Posterior vena cava (tissue), 2 donors: ENCODE results near the gene KHDC1L. TPM values are rescaled to one million over a fixed set of nuclear protein-coding genes. Genes with fewer than 3 reads are reported as not detected.
"Not testable (repeated sequence)": the region's sequence is repeated elsewhere in the genome, so short reads cannot be mapped to it uniquely, and the experiment has no call there.

Experiments
- DNase-seq: peaks from one replicate; pipeline ENCODE4 v3.0.0-alpha.2; 2020; ENCODE audit warnings: low spot score
- intact Hi-C, 2 donors: fragments of 100-400 bp; cut with DNase I; formaldehyde crosslinking; loops; one replicate each; pipeline versions ENCODE4 v1.14.1 to v1.14.2; 2022 to 2023
- long read RNA-seq, 2 donors: library from polyadenylated mRNA; unstranded; transcript quantifications; one replicate each; pipeline ENCODE4 v2.0.0, GENCODE V29; 2020 to 2021
- total RNA-seq, 2 donors: library from RNA; stranded (reverse); fragmentation: NEBNext Ultra II Directional; extraction: Animal tissue kit (Norgen Biotek cat#: 25700); gene quantifications; one replicate each; pipeline ENCODE4 v1.2.1, GENCODE V29; 2021
- donor health status: DM: yes; HTN: yes; CAD: no.
- donor health status: DM: yes; HTN: yes; CAD: no.

Gene KHDC1L, protein sequence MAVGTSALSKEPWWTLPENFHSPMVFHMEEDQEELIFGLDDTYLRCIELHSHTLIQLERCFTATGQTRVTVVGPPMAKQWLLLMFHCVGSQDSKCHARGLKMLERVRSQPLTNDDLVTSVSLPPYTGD
- total RNA-seq = not detected
- long read RNA-seq, donor 1 = 0 reads
- long read RNA-seq, donor 2 = 0 reads

- intact Hi-C loops = no loop called here
- no peak for DNase-seq
These were observed at the start of gene KHDC1L for GRCh38 chr6:73225396-73225795. Gene KHDC1L (minus strand): TSS chr6:73225496. CDS start chr6:73225408, 88 bp downstream.

DNA sequence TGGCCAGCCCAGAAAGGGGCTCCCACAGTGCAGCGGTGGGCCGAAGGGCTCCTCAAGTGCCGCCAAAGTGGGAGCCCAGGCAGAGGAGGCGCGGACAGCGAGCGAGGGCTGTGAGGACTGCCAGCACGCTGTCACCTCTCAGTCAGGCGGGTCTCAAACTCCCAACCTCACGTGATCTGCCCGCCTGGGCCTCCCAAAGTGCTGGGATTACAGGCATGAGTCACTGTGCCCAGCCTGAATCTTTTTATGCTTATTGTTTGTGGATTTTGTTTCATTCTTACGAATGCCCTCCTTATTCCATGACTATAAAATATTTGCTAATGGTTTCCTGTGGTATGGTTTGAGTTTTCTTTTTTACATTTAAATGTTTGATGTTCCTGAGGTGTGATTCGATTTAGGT is 44.0 kb upstream of the KHDC1L start:
- intact Hi-C loops = not testable (repeated sequence)

DNA sequence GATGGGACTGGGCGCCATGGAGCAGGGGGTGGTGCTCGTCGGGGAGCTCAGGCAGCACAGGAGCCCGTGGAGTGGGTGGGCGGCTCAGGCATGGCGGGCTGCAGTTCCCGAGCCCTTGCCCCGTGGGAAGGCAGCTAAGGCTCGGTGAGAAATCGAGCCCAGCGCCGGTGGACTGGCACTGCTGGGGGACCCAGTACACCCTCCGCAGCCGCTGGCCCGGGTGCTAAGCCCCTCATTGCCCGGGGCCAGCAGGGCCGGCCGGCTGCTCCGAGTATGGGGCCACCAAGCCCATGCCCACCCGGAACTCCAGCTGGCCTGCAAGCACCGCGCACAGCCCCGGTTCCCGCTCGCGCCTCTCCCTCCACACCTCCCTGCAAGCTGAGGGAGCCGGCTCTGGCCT is 43.6 kb upstream of the KHDC1L start:
- intact Hi-C loops, DNase-seq: not testable (repeated sequence)

More for the DNA sequence above, 44.0 kb upstream of the KHDC1L start:
- DNase-seq = not testable (repeated sequence)

DNA sequence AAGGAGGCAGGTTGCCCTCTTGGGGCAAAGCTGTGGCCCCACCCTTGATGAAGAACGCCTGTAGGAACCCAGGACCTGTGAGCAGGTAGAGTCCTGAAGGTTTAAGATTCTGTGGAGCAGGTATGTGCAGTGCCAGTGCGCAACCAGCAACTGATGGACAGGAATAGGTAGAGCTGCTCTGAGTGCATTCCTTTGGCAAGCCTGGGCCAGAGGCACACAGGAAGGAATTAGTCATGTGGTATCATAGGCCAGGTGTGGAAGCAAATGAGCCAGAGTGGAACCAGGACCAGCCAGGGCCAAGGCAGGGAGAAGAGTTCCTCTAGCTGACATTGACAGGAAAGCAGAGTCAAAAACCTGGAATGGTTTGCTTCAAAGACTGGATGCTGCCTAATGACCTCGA is 39.1 kb upstream of the KHDC1L start:
- intact Hi-C loops = no loop called here
- DNase-seq = no peak

- intact Hi-C loops = no loop called here
- no peak for DNase-seq
These were observed 38.2 kb upstream of the KHDC1L start for GRCh38 chr6:73263570-73263909.

GRCh38 chr6:73262671-73263569 is 37.6 kb upstream of the KHDC1L start, which contains the start of gene KHDC1:
Gene KHDC1 (minus strand): TSS chr6:73263196. CDS start chr6:73242517, 20,679 bp downstream.
- peak; percentile 84 for DNase-seq
- intact Hi-C loops = no loop called here

DNA sequence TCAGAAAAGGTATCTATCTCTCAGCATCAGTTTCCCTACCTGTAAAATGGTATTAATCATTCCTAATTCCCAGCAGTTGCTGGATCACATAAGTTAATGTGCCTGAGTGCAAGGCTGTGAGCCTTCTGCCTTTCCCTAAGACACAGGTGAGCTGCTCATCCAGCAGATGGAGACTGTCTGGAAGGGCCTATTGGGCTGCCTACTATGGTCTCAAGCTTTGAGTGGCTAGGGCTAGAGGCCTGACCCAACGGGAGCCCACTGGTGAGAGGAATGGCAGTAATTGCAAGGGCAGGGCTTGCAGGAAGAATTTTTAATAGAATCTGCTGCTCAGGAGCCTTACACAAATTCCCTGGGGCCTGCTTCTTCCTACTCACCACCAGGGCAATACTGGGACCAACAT is 33.4 kb upstream of the KHDC1L start:
- intact Hi-C loops = no loop called here
- DNase-seq = no peak

DNA sequence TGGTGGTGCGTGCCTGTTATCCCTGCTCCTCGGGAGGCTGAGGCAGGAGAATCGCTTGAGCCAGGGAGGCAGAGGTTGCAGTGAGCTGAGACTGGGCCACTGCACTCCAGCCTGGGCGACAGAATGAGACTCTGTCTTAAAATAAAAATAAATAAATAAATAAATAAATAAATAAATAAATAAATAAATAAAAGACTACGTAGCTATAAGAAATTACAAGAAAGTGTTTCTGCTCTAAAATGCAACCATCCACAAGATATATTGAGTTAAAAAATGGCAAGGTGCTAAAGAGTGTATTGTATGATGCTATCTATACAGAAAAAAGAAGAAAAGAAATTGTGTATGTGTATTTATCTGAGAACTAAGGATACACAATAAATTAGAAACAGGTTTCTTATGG is 29.0 kb upstream of the KHDC1L start:
- intact Hi-C loops, DNase-seq: not testable (repeated sequence)

DNA sequence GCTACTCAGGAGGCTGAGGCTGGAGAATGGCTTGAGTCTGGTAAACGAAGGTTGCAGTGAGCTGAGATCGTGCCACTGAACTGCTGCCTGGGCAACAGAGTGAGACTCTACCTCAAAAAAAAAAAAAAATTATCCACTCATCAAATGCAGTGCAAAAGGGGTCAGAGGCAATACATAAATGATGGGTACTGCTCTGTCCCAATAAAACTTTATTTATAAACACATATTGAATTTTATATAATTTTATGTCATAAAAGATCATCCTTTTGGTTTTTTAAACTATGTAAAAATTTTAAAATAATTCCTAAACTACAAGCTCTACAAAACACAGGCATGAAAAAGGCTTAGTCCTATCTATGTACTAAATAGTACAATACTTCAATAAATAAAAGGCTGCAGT is 27.4 kb upstream of the KHDC1L start:
- no peak for DNase-seq
- intact Hi-C loops = no loop called here

DNA sequence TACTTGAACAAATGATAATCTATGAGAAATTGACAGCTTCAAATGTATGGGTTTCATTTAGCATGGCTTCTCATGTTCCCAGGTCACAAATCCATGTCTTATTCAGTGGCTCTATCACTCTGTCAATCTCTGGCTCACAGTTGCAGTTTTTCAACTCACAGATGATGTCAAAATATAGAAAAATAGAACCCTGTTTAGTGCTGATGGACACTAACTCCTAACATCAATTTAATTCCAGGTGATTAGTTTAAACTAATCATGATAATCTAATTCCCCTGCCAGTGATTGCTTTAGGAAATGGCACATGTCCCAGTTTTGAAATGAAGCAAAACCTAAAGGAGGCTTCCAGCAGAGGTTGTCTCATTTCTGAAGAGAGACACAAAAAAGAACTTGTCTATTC is 24.7 kb upstream of the KHDC1L start:
- intact Hi-C loops = no loop called here
- DNase-seq = no peak

DNA sequence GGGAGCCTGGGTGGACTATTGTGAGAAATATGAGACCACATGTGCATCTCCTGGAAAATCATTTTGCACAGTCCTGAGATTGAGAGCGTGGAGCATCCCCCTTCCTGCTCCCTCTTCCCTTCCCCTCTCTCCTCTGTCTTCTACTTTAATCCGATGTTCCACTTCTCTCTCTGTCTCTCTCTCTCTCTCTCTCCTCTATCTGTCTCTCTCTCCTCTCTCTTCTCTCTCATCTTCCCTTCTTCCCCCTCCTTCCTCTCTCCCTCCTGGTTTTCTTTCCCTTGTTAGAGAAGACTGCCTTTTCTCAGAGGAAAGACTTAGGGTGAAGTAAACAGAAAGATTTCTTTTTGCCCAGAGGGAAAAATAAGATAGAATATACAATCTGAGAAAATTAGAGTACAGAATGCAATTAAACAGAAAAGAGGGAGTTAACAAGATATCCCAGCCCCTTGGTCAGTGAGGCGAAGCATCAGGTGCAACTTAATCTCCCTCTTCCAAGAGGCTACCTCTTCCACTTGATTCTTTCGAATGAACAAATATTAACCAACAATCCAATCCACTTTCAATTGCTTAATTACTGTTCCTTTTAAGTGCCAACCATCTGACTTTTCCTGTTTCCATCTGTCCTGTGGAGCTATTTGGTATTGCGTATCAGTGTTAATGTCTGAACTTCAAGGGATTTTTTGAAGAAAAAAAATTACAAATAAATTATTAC is 23.1 kb upstream of the KHDC1L start:
- DNase-seq = no peak
- intact Hi-C loops = no loop called here

- intact Hi-C loops = no loop called here
- no peak for DNase-seq
These were observed 16.7 kb upstream of the KHDC1L start for GRCh38 chr6:73242001-73242400.

DNA sequence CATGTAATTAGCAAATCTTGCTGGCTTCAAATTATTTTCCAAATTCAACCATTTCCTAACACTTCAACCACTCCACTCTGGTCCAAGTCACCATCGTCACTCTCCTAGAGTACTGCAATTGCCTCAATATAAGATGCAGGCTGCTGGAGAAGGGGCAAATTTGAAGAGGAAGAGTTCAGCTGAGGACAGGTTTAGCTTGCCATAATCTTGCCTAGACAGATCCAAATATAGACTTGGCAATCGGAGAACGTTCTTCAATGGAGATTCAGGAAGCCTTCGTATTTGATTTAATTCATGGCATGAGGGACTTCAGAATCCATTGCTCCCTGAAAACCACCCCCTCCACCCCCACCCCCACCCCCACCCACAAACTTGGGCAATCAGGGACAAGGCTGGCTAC is 15.4 kb upstream of the KHDC1L start:
- no peak for DNase-seq
- intact Hi-C loops = no loop called here

DNA sequence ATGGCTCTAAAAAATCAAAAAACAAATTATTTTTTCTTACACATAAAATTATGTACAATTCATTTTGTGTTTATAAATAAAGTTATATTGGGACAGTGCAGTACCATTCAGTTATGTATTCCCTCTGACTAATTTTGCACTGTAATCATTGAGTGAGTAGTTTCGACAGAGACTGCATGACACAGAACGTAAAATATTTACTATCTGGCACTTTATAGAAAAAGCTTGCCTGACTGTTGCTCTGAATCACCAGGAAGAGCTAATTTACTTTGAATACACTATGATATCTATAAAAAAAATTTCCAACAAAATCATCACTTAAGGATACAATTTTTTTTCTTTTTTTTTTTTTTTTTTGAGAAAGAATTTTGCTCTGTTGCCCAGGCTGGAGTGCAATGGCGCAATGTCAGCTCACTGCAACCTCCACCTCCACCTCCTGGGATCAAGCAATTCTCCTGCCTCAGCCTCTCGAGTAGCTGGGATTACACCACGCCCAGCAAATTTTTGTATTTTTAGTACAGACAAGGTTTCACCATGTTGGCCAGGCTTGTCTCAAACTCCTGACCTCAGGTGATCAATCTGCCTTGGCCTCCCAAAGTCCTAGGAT is 11.0 kb upstream of the KHDC1L start:
- no peak for DNase-seq
- intact Hi-C loops = no loop called here

DNA sequence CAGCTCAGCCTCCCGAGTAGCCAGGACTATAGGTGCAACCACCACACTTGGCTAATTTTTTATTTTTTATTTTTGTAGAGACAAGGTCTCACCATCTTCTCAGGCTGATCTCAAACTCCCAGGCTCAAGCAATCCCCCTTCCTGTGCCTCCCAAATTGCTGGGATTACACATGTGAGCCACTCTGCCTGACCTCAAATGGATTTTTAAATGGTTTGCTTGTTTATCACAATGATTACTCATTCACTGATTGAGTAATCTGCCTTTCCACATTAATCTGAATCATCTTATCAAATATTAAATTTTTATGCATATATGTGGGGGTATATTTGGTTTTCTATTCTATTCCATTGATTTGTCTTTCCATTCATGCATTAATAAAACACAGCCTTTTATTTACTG is 9.4 kb upstream of the KHDC1L start:
- intact Hi-C loops = no loop called here

DNA sequence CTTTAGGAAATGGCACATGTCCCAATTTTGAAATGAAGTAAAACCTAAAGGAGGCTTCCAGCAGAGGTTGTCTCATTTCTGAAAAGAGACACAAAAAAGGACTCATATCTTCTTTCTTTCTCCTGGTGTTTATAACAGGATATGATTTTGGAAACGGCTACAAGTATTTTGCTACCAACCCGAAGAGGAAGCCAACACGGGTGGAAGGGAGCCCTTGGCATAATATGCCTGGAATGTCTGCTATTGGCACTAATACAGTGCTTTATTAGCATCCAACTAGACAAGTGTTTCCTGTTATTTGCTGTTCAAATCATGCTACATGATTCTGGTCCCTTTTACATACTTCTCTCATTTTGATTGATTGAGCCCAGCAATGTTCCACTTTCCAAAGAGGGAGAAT is 8.7 kb upstream of the KHDC1L start:
- intact Hi-C loops, DNase-seq: not testable (repeated sequence)

More for the DNA sequence above, 9.4 kb upstream of the KHDC1L start:
- DNase-seq = no peak

DNA sequence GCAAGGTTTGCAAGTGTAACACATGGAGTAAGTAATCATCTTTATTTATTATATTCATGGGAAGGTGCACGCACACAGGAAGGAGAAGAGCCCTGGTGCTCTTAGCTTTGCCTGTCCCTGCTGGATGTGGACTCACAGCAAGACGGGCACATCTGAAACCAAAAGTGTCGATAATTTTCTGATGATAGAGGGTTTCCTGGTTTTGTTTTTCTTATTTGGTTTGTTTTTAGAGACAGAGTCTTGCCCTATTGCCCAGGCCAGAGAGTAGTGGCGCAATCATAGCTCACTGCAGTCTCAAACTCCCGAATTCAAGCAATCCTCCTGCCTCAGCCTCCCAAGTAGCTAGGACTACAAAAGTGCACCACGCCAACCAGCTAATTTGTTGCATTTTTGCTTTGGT is 7.8 kb upstream of the KHDC1L start:
- no peak for DNase-seq
- intact Hi-C loops = no loop called here

- intact Hi-C loops = no loop called here
- DNase-seq = no peak
These were observed 6.7 kb upstream of the KHDC1L start for GRCh38 chr6:73231986-73232391.

DNA sequence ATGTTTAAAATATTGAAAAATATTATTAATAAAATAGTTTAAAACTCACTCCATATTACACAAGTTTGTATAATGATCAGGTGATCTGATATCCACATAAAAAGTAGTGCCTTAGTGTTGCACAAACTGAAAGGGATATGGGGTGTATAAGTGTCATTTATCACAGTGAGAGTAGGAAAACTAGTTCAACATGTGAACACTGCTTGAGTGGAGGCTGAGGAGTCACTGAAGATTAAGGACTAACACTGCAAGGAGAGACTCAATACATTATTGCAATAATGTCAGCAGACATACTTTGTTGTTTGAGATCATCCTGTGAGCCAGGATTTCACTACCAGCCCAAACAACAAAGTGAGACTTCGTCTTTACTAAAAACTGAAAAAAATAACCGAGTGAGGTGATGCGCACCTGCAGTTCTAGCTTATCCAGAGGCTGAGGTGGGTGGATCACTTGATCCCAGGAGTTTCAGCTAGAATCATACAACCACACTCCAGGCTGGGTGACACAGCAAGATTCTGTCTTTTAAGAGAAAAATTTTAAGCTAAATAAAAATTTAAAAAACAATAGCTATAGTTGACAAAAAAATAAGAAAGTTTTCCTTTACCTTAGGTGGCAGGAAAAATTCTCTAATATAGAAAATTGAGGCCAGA is 2.4 kb upstream of the KHDC1L start:
- no peak for DNase-seq
- intact Hi-C loops = no loop called here
